Inflammatory macrophage treated with lipopolysaccharide for 4 hours (primary cell): ENCODE data around the gene SYT1.

ENCODE experiments used
- DNase-seq: peaks from one replicate; pipeline ENCODE4 v3.0.0-alpha.2; 2020

SYT1 gene

GRCh38 chr12:79301181-79301580 lies 436.6 kb downstream of the SYT1 start:
- no peak for DNase-seq

DNA sequence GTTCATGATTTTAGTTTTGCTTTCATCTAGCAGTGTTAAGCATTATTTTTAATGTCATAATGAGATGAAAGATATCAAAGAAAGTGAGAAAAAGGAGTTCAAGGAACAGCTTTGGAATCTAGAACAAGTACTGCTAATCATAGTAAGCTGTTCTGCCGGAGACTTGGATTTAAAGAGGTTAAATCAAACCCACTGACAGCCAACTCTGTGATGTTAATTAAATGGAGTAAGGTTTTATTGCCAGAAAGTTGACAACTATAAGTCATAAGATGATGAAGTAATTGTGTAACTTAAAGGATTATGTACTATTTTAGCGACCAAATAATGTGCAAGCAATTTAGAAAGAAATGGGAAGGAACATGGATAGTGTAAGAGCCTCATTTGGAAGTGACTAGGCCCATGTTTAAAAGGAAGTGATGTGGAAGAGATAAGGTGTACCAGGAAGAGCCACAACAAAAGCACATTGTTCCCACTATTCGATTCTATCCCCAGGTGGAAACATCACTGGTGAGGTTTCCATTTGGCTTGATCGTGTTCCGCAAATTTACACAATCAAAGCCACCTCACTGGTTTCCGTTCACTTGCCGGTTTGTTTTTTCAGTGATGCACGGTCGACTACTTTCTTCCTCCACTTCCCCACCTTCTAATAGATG lies 437.7 kb downstream of the SYT1 start:
- DNase-seq = no peak

GRCh38 chr12:79307340-79307739 lies 442.8 kb downstream of the SYT1 start:
- DNase-seq = no peak

- no peak for DNase-seq
Observed at GRCh38 chr12:79309039-79309438, 444.5 kb downstream of the SYT1 start.

DNA sequence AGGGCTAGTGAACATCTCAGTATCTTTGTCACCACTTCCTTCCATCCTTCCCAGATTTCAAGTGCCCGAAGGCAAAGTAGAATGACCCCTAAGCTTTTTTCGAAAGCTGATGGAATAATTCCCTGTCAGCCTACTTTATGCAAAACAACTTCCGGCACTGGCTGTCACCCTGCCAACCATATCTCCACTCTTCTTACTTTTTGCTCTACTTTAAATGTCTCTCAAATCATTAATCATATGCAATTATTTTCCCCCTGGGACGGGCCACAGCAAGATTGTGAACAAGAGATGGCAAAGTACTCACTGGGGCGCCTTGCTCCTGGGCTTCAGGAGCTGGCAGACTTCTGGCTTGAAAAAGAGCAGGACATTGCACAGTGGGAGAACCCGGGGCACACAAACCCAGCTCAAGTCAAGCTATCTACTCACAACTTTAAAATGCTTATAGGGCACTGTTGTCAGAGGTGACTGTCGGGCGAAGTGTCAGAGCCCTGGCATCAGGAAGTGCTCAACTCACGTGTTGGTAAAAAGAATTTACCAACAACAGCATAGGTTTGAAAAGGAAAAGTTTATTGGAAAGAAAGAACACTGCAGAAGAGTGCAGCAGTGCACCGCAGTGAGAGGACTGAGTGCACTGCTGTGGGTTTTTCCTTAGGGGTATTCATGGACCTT lies 452.7 kb downstream of the SYT1 start:
- no peak for DNase-seq

DNA sequence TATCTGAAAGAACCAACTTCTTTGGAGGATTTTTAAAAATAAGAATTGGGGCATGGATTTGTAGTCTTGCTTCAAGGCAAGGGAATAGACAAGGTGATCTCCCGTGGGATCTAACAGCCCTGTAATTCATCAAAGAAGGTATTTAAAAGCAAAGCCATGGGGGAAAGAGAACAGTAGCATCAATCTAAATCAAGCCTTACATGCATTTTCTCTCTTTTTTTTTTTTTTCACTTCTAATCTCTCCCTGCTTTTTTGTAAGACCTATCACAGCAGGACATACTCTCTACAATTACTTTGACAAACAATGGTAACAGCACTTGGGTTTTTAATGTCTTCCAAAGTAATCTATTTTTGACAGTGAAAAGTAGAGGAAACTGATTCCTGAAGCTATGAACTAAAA lies 458.3 kb downstream of the SYT1 start:
- DNase-seq = no peak

GRCh38 chr12:79324571-79324970 lies 460.0 kb downstream of the SYT1 start:
- DNase-seq = no peak

- no peak for DNase-seq
Observed at GRCh38 chr12:79326222-79326621, 461.6 kb downstream of the SYT1 start.

DNA sequence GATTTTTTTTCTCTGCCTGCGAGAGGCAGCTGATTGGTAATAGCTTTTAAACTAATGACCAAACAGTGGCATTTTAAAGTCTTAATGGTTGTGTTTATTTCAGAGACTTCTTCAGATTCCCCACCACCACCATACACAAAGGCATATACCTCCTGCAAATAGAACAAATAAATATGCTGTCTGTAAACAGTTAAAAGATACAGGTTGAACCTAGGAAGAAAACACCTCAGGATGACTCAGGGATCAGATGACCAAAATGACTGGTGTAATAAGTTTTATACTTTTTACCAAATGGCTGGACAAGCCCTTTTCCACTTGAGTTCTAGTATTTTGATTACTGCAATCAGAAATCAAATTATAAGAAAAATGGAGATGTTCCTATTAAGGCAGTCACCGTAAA lies 462.1 kb downstream of the SYT1 start:
- no peak for DNase-seq

DNA sequence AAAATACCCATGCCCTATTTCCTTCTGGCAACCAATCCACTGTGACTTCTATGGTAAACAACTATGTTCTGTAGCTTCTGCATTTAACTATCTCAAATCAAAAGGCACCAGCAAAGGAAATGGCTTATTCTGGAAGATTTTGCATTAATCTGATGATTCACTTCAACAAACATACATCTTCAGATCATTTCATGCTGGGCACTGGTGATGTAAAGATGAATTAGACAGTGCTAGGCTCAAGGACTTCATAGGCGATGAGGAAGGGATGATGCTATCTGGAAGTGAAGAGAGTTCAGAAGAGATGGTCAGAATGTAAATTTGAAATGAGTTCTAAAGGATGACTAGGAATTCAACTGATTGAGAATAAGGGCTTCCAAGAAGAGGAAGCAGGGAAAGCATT lies 462.9 kb downstream of the SYT1 start:
- no peak for DNase-seq

DNA sequence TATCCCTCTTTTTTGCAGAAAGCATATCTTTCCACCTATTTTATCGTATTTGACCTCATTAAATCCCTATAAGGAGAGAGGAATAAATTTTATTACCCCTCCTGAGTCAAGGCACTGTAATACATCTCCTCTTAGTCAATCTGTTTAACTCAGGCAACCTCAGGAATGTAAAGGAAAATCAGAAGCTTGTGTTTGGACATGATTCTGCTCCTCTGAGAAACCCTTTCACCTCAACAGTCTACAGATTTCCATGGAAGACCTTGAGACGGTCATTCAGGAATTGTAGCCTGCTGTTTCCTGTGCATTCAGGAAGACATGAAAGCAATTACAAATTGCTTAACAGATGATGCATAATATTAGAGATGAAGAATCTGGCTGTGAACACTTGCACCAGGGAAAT lies 465.4 kb downstream of the SYT1 start:
- no peak for DNase-seq

- no peak for DNase-seq
Observed at GRCh38 chr12:79331870-79332269, 467.3 kb downstream of the SYT1 start.

- no peak for DNase-seq
Observed at GRCh38 chr12:79333144-79333543, 468.6 kb downstream of the SYT1 start.

DNA sequence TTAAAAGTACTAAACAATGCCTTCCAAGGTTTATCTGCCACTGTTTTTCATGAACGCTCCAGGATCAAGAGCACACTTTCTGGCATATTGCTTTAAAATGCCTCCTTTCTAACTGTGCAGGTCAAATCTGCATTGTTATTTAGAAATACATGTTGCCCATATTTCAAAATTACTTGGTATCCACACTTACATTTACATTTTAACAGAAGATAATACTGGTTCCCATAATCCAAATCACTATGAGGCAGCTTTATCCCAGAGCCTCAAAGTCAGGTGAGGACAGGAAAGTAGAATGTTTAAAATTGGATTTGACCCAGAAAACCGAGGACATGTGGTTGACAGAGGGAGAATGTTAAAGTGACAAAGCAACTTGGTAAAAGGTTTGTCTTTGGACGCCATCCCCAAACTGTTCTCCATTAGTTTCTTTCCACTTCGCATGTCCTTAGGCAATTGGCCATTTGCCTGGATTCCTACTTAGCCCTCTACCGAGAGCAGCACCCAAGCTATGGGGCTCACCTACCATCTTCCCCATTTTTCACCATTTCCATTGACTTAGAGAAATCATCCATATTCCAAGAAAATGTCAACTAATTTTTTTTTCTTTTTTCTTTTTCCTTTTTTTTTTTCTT lies 473.2 kb downstream of the SYT1 start:
- no peak for DNase-seq

DNA sequence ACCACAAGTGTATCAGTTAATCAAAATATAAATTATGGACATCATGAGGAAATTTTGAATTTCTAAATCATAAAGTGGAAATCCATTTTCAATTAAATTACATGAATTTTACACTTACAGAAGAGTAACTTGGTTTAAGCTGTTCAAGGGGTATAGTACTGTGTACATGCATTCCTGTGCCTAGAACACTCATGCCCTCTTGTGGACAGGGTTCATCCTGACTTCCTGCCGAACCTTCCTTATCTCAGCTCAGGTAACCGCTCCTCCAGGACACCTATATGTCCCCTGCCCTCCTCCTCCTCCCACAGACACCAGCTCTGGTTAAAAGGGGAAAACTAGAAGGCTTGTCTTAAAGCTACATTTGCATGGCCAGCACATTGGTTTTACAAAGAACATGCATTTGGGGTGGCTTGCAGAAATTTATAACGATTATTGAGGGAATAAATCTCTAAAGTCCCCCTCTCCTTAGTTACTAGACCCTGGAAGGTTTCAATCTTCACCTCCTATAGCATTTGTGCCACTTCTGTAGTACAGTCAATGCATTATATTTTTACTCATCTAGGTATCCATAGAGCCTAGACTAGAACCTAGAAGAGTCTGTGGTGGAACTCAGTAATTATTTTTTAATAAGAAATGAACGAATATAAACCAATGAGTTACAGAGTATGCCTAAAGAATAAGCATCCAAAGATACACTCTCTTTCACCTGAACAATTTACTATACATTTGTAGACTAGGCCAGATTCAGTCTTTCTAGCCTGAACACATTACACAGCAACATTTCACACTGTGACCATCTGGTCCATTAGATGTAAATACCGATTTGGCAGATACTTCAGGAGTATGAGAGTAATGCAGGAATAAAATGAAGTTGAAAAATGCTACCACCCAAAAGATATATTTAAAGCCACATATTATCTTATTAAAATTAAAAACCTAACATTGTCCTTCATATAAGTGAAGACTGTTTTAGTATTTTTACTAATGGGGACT lies 480.6 kb downstream of the SYT1 start:
- DNase-seq = no peak

- DNase-seq = no peak
Observed at GRCh38 chr12:79347866-79348265, 483.3 kb downstream of the SYT1 start.

DNA sequence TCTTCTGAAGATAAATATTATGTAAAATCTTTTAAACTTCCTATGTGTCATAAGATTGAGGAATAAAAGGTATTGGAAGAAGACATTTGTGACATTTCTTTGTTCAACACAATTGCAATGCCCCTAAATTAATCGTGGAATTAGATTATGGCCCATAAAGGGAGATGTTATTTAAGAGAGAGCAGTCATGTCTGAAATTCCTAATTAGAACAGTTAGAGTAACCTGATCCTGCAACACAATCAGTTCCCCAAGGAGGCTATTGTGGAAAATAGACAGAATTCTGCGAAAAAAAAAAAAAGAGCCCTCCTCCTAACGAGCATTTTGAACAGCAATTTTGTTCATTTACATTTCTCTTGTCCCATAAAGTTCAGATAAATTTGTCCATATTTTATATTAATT lies 486.7 kb downstream of the SYT1 start:
- DNase-seq = no peak

DNA sequence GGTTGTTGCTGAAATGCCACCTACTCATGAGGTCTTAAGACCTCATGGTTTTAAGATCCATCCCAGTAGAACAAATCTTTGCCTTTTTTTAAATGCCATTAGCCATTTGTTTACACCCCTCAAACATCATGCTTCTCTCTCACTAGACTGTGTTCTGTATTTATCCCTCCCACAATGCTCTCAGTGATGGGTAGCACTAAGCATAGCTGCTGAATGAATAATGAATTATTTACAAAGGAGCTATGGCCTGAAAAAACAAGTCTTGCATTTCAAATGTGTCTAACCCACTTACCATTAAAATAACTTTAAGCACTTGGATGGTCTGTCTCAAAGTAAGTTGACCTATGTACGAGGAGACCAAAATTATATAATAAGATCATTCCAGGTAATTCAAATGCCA lies 491.6 kb downstream of the SYT1 start:
- no peak for DNase-seq

DNA sequence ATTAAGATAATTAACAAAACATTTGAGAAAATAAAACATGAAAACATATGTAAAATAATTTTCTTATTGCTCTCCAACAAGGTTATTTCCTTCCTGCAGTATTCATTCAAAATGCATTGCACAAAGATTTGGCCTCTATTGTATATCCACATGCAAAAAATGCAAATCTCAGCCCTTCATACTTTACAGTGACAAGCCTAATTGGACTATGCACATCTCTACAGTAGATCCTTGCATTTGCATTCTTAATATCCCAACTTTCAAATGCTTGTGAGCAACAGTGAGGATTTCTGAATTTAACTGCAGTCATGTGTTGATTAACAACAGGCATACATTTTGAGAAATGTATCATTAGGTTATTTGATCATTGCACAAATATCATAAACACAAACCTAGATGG lies 492.5 kb downstream of the SYT1 start:
- DNase-seq = no peak

- DNase-seq = no peak
Observed at GRCh38 chr12:79358716-79359300, 494.2 kb downstream of the SYT1 start.

- DNase-seq = no peak
Observed at GRCh38 chr12:79360286-79360685, 495.7 kb downstream of the SYT1 start.

GRCh38 chr12:79360936-79361335 lies 496.4 kb downstream of the SYT1 start:
- DNase-seq = no peak

DNA sequence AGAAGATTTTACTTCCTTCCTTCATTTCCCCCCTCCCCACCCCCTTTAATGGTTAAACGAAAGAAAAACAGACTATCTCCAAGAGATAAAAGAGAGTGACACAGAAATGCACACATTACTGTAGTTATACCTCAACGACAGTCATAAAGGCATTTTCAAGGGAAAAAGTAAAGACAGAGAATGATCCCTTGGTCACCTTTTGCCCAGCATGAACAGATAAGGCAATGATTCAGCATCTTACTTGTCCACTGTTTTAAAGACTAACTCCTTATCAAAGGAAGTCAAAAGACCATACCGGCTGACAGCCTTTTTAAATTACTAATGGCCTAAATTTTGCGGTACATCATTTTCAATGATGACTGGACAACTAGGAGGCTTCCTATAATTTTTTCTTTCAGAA lies 499.6 kb downstream of the SYT1 start:
- DNase-seq = no peak
